HL-60 (cell line): Measurements from ENCODE around the gene SH3GL3.

ENCODE experiments used
- DNase-seq, 2 experiments: peaks; one replicate each; pipeline ENCODE4 v3.0.0-alpha.2; 2010 to 2020; ENCODE audit warnings: low read depth in 1 of 2, low spot score in 1 of 2
- H3K27ac ChIP-seq: fragments of 250-450 bp; sonication (Bioruptor Pico); replicated peaks from 2 replicates; pipeline ENCODE4 v1.5.1; 2020; ENCODE audit warnings: mild to moderate bottlenecking, moderate library complexity
- H3K27me3 ChIP-seq: fragments of 250-450 bp; sonication (Bioruptor Pico); 2 replicates; pipeline ENCODE4 v1.5.1; 2021; ENCODE audit warnings: mild to moderate bottlenecking, moderate library complexity; ENCODE audit not compliant: insufficient read depth, poor library complexity, severe bottlenecking
- H3K4me3 ChIP-seq: replicated peaks from 2 replicates; pipeline ENCODE4 v1.5.1; 2011; ENCODE audit warnings: mild to moderate bottlenecking, control low read depth, low read length; ENCODE audit not compliant: insufficient read depth
- CTCF ChIP-seq: IDR thresholded peaks from one replicate; pipeline ENCODE4 v1.5.1; 2011; ENCODE audit warnings: low read length, control low read depth, inconsistent platforms; ENCODE audit not compliant: insufficient read depth
- GABPA ChIP-seq: IDR thresholded peaks from 2 replicates; pipeline ENCODE4 v1.6.1; 2012; ENCODE audit warnings: low read depth
- POLR2AphosphoS5 ChIP-seq: IDR thresholded peaks from 2 replicates; pipeline ENCODE4 v1.6.1; 2012; ENCODE audit warnings: low read depth
- REST ChIP-seq: IDR thresholded peaks from 2 replicates; pipeline ENCODE4 v1.6.1; 2012; ENCODE audit warnings: low read depth; ENCODE audit not compliant: insufficient replicate concordance
- SPI1 ChIP-seq: IDR thresholded peaks from 2 replicates; pipeline ENCODE4 v1.6.1; 2012; ENCODE audit warnings: low read depth, mild to moderate bottlenecking, borderline replicate concordance

SH3GL3 gene

GRCh38 chr15:83496766-83497165 lies 49.6 kb downstream of the SH3GL3 start:
- Histone ChIP-seq H3K4me3 (no peak overlapping the region), H3K27me3 (no peaks in the 10 kb centered on the region), H3K27ac (no peak overlapping the region)
- DNase-seq: no peak
- TF ChIP-seq POLR2AphosphoS5 (no peak), GABPA (no peak), REST (no peak), CTCF (no peak), SPI1 (no peak)

GRCh38 chr15:83498374-83498773 lies 51.2 kb downstream of the SH3GL3 start:
- TF ChIP-seq REST: no peak
- TF ChIP-seq POLR2AphosphoS5: no peak
- no peak for TF ChIP-seq GABPA
- no peak for TF ChIP-seq CTCF
- TF ChIP-seq SPI1: no peak
- no peaks in the 10 kb centered on the region for H3K27me3 ChIP-seq
- H3K4me3 ChIP-seq: no peak overlapping the region
- H3K27ac ChIP-seq: no peak overlapping the region
- DNase-seq: no peak

GRCh38 chr15:83498801-83499200 lies 51.7 kb downstream of the SH3GL3 start:
- TF ChIP-seq SPI1 (no peak), CTCF (no peak), REST (no peak), GABPA (no peak), POLR2AphosphoS5 (no peak)
- no peak overlapping the region for H3K27ac ChIP-seq

More at GRCh38 chr15:83498801-83499200, 51.7 kb downstream of the SH3GL3 start:
- H3K27me3 ChIP-seq: no peaks in the 10 kb centered on the region
- H3K4me3 ChIP-seq: no peak overlapping the region
- no peak for DNase-seq
